Cardiac atrium fibroblast (primary cell): ENCODE data around the gene SERPINI1. TPM values are rescaled to one million over a fixed set of nuclear protein-coding genes. Genes with fewer than 3 reads are reported as not detected.

Experiments used
- total RNA-seq: library from RNA; depleted of rRNA; stranded (reverse); fragments of >200 nt; gene quantifications from 2 replicates; pipeline ENCODE4 v1.2.3, GENCODE V29; 2015

SERPINI1 gene
- 2.3 and 5.5 TPM in 2 replicates for total RNA-seq

GRCh38 chr3:167735233-167736138 lies at the start of gene SERPINI1:
TSS of gene SERPINI1 (plus strand) at chr3:167735721. CDS start at chr3:167789129, 53,408 bp downstream.

GRCh38 chr3:167734498-167735232 lies 856 bp upstream of the SERPINI1 start, which contains the start of gene PDCD10:
TSS of gene PDCD10 (minus strand) at chr3:167734892. CDS start at chr3:167720157, 14,735 bp downstream.

Other genes with a start within 250 kb of the SERPINI1 start
- not detected in 2 replicates for gene WDR49, start 81.8 kb upstream of the SERPINI1 start, total RNA-seq
- 42.2 and 44.7 TPM in 2 replicates for gene PDCD10, start 829 bp upstream of the SERPINI1 start, total RNA-seq